Stimulated activated CD8-positive, alpha-beta memory T cell treated with anti-CD3 and anti-CD28 coated beads, Interleukin-12 subunit alpha, Interleukin-12 subunit beta, amount 100 ng/mL, for 24 hours (primary cell): ENCODE data around the gene ACOD1.
"Not testable (repeated sequence)": the region's sequence is repeated elsewhere in the genome, so short reads cannot be mapped to it uniquely, and the experiment has no call there.

Experiments
- DNase-seq: peaks from one replicate; pipeline ENCODE4 v3.0.0-alpha.2; 2020; ENCODE audit errors: extremely low read depth

The ACOD1 gene

DNA sequence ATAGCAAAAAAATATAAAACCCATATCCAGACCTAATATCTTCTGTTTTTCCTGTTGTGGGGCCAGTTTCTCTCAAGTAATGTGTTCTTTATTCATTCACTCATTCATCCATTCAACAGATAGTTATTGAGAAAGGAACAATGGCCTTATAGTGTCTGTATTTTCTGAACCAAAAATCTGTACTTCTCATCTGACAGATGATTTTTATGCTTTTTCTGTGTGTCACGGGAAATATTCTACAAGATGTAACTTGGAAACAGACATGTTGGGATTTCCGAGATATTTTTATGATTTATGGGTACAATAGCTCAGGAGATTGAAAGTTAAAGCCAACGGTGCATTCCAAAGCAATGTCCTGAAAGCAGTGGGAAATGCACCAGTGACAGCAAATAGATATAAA lies 5.7 kb downstream of the ACOD1 start:
- no peak for DNase-seq

GRCh38 chr13:76954538-76954937 lies 6.2 kb downstream of the ACOD1 start:
- no peak for DNase-seq

GRCh38 chr13:76955193-76955592 lies 6.9 kb downstream of the ACOD1 start:
- DNase-seq = no peak

DNA sequence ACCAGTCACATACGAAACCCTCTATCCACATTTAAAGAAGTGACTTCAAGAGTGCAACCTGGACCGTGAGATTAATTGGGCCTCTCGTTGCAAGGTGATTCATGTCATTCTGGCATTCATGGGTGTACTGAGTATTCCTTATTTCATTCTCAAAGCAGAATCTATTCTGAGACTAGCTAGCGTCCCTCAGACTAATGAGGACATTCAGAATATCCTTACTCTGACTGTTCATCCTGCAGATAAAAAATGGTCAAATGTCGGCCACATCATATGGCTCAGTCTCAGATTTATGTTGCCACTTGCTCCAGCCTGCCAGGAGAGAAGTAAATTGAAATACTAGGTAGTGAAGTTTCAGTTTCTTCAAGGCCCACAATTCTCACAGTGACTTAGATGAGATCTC lies 7.3 kb downstream of the ACOD1 start:
- DNase-seq = no peak

GRCh38 chr13:76958841-76959432 lies 10.6 kb downstream of the ACOD1 start:
- DNase-seq = no peak

- not testable (repeated sequence) for DNase-seq
Observed at GRCh38 chr13:76959734-76960133, 11.4 kb downstream of the ACOD1 start.

DNA sequence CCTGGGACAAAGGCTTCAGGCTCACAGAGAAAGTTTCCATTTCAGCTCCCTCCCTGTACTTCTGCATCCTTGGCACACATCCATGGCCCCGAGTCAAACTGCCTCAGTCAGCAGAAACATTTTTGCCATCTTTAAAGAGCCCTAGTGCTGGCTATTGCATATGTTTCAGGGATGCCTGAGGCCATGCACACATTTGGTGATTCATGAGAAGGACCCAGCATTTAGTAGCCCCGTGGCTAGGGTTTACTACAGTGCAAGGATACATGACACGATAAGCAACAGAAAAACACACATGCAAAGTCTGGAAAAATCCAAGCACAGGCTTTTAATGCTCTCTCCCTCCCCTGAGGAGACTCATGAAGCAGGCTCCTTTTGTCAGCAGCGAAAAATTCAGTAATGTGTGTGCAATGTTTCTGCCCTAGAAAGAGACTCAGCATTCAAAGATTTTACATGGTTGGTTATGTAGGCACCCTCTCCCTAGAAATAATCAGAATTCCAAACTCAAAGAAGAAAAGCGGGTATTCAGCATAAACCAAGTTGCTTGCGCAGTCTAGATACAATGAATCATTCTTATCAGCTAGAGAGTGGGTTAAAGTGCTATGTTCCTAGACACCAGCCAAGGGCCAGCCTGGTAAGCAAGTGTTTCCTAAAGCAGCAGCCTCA lies 17.6 kb downstream of the ACOD1 start:
- no peak for DNase-seq

GRCh38 chr13:76967031-76967430 lies 18.7 kb downstream of the ACOD1 start:
- no peak for DNase-seq

- no peak for DNase-seq
Observed at GRCh38 chr13:76968041-76968440, 19.7 kb downstream of the ACOD1 start.

- DNase-seq = no peak
Observed at GRCh38 chr13:76969488-76970365, 21.4 kb downstream of the ACOD1 start.

DNA sequence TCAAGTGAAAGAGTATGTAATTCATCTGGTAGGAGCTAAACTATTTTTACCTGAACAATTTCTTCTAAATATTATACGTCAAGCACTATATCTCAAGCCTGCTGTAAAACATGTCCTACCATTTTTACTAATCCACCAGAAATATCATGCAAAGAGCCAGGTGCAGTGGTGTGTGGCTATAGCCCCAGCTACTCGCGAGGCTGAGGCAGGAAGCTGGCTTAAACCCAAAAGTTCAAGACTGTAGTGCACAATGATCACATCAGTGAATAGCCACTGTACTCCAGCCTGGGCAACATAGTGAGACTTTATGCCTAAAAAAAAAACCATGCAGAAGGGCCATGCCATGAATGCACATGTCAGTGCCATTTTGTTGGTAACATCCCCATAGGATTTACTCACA lies 22.9 kb downstream of the ACOD1 start:
- no peak for DNase-seq

- DNase-seq = no peak
Observed at GRCh38 chr13:76971851-76972829, 23.8 kb downstream of the ACOD1 start.

DNA sequence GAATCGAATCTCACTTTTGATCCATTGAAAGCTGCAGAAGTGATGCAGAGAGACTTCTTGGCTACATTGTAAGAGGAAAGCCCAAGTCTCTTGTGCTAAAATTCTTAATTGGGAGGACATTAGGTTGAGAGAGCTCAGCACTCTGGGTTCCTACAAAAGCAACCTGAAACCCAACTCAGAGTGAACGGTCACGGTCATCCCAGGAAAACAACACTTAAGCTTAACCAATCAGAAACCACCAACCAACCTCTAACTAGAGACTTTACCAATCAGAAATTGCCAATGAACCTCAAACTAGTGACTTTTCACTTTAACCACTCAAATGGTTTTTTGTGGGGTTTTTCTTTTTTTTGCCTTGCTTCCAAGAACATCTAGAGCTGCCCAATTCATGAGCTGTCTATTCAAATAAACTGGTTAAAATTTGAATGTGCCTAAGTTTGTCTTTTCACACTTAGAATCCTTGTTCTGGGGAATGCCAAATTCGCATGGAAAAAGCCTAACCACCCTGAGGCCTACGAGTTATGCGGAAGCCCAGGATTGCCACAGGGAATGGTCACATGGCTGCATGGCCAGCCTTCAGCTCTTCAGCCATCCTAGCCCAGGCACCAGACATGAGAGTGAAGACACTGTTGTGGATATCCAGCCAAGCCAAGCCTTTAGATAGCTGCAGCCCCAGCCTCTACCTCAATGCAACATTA lies 25.8 kb downstream of the ACOD1 start:
- DNase-seq = no peak

GRCh38 chr13:76974618-76974975 lies 26.3 kb downstream of the ACOD1 start:
- DNase-seq = no peak

DNA sequence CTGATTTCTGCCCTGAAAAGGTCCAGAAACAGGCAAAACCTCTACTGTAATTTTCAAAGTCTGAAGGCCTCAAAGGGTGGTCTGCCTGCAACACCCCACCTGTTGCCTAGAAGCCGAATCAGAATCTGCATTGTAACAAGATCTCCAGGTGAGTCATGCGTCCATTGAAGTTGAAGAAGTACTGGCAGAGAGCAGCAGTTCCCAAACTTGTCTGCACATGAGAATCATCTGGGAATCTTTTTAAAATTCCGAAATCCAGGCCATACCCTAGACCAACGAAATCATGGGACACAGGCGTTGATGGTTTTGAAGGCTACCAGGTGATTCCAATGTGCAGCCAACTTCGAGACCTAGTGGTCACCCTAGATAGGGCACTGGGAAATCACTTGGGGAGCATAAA lies 27.6 kb downstream of the ACOD1 start:
- DNase-seq = no peak

DNA sequence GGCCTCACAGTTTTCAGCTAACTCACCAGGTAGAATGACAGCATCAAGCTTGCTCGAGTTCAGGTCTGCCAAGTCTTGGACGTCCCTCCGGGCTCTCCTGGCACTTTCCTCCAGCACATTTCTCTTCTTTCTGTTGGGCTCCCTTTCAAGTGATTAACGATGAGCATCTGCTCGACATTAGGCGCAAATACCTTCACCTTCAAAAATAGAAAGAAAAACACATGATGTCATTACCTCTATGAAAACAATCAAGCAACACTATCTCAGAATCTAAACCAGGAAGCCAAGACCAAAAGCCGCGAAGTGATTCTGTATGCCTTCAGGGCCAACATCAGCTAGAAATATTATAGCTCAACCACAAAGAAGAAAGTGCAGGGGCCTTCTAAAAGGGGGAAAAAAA lies 28.2 kb downstream of the ACOD1 start:
- DNase-seq = no peak

DNA sequence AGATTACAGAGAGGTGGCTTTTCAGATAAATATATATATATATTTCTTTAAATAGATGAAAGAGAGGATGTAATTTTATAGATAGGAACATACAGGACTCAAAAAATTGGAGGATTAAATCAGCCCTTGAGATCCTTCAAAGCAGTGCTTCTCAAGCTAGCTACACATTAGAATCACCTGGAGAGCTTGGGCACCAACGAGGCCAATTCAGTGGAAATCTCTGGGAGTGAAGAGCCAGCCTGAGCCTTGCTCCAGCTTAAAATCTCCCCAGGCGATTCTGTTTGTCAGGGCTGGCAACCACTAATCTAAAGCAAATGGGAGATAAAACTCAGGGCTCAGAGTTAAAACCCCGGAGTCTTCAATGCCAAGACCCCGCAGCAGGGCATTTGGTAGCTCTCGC lies 28.6 kb downstream of the ACOD1 start:
- DNase-seq = no peak

DNA sequence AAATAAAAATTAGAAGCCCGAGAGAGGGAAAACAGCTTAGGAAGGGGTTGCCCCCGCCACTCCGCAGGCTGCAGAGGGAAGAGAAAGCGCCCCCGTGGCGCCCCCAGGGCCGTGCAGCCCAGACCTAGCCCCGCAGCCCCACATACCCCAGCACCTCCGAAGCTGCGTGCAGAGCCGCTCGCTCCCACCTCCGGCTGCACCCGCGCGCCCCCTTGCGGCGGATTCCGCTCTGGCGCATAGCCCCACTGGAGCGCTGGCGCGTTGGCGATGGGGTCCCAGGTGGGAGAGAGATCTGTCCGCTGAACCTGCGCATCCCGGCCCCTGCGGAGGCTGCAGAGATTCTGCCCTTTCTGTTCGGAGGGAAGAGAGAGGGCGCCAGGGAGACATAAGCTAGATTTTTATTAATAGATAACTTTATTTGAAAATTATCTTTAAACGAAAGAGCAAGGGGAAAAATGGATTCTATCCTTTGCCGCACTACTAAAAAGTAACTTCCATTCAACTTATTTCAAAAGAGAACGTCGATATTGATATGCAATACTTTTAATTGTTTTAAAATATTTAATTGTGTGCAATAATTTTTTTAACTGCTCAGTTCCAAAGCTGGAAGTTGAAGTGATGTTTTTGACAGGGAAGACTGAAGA lies 31.9 kb downstream of the ACOD1 start:
- DNase-seq = peak; percentile 62

DNA sequence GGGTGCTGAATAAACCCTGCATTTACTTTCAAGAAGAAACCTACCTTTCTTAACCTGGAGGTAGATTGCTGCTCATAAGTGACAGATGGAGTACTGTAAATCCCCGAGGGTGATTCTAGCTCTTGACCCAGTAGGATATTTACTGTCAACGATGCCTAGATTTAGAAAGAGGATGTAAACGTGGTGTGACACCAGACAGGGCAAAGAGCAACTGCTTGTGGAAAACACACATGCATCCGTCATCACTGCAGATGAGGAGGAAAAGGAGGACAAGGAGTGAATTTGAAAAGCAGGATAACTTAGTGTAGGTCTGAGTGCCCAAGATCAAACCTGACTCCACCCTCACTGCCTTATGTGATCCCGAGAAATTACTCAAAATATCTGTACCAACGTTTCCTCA lies 33.8 kb downstream of the ACOD1 start:
- no peak for DNase-seq

GRCh38 chr13:76983676-76984075 lies 35.4 kb downstream of the ACOD1 start:
- DNase-seq = no peak

GRCh38 chr13:76991432-76991795 lies 43.1 kb downstream of the ACOD1 start:
- peak; percentile 54 for DNase-seq
